Panc1 (cell line): Measurements from ENCODE around the gene CYP3A5.

Source experiments
- POLR2AphosphoS5 ChIP-seq: IDR thresholded peaks from 2 replicates; pipeline ENCODE4 v1.6.1; 2012; ENCODE audit warnings: mild to moderate bottlenecking, low read depth, low read length, moderate library complexity
- SIN3A ChIP-seq: IDR thresholded peaks from 2 replicates; pipeline ENCODE4 v1.6.1; 2012; ENCODE audit warnings: low read depth, mild to moderate bottlenecking, low read length, moderate library complexity, borderline replicate concordance; ENCODE audit not compliant: insufficient read depth
- TF ChIP-seq, protein P1 (sequence below): fragments of 450-650 bp; IDR thresholded peaks from 2 replicates; pipeline ENCODE4 v1.5.1; 2017; ENCODE audit warnings: mild to moderate bottlenecking
- TF ChIP-seq, protein P2 (sequence below), 2 experiments: IDR thresholded peaks; 2 replicates each; pipeline ENCODE4 v1.6.1; 2011 to 2012; ENCODE audit warnings: low read depth in 2 of 2, control low read depth in 1 of 2, low read length in 1 of 2, mild to moderate bottlenecking in 1 of 2, moderate library complexity in 1 of 2; ENCODE audit not compliant: insufficient read depth in 1 of 2

GRCh38 chr7:99707096-99707495 is 27.3 kb upstream of the CYP3A5 start:
- TF ChIP-seq, protein P1, sequence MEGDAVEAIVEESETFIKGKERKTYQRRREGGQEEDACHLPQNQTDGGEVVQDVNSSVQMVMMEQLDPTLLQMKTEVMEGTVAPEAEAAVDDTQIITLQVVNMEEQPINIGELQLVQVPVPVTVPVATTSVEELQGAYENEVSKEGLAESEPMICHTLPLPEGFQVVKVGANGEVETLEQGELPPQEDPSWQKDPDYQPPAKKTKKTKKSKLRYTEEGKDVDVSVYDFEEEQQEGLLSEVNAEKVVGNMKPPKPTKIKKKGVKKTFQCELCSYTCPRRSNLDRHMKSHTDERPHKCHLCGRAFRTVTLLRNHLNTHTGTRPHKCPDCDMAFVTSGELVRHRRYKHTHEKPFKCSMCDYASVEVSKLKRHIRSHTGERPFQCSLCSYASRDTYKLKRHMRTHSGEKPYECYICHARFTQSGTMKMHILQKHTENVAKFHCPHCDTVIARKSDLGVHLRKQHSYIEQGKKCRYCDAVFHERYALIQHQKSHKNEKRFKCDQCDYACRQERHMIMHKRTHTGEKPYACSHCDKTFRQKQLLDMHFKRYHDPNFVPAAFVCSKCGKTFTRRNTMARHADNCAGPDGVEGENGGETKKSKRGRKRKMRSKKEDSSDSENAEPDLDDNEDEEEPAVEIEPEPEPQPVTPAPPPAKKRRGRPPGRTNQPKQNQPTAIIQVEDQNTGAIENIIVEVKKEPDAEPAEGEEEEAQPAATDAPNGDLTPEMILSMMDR, result no peak
- TF ChIP-seq SIN3A (no peak), POLR2AphosphoS5 (no peak)
- TF ChIP-seq, protein P2, sequence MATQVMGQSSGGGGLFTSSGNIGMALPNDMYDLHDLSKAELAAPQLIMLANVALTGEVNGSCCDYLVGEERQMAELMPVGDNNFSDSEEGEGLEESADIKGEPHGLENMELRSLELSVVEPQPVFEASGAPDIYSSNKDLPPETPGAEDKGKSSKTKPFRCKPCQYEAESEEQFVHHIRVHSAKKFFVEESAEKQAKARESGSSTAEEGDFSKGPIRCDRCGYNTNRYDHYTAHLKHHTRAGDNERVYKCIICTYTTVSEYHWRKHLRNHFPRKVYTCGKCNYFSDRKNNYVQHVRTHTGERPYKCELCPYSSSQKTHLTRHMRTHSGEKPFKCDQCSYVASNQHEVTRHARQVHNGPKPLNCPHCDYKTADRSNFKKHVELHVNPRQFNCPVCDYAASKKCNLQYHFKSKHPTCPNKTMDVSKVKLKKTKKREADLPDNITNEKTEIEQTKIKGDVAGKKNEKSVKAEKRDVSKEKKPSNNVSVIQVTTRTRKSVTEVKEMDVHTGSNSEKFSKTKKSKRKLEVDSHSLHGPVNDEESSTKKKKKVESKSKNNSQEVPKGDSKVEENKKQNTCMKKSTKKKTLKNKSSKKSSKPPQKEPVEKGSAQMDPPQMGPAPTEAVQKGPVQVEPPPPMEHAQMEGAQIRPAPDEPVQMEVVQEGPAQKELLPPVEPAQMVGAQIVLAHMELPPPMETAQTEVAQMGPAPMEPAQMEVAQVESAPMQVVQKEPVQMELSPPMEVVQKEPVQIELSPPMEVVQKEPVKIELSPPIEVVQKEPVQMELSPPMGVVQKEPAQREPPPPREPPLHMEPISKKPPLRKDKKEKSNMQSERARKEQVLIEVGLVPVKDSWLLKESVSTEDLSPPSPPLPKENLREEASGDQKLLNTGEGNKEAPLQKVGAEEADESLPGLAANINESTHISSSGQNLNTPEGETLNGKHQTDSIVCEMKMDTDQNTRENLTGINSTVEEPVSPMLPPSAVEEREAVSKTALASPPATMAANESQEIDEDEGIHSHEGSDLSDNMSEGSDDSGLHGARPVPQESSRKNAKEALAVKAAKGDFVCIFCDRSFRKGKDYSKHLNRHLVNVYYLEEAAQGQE (IDR thresholded peaks at IDR 0.05; ENCODE audit: insufficient read depth in 1 of 2, low read depth in 2 of 2, low read length in 1 of 2), result no peak
